ENCODE results near the gene LRRC8A.
"Not testable (repeated sequence)": the region's sequence is repeated elsewhere in the genome, so short reads cannot be mapped to it uniquely, and the experiment has no call there.

The LRRC8A gene

GRCh38 chr9:128881884-128882676 lies at the start of gene LRRC8A, which contains the start of gene KYAT1:
TSS of gene LRRC8A (plus strand) at chr9:128882133. CDS start at chr9:128907165, 25,032 bp downstream.
TSS of gene KYAT1 (minus strand) at chr9:128881950. CDS start at chr9:128845405, 36,545 bp downstream.
- peak; percentile 95 for DNase-seq

- no peak for DNase-seq
These were observed 48.2 kb upstream of the LRRC8A start for GRCh38 chr9:128833696-128834095.

GRCh38 chr9:128835246-128836210 lies 46.4 kb upstream of the LRRC8A start:
- no peak for DNase-seq

- no peak for DNase-seq
These were observed 45.3 kb upstream of the LRRC8A start for GRCh38 chr9:128836509-128837145.

- DNase-seq = no peak
These were observed 43.6 kb upstream of the LRRC8A start for GRCh38 chr9:128838338-128838737.

GRCh38 chr9:128840524-128840923 lies 41.4 kb upstream of the LRRC8A start:
- DNase-seq = no peak

- DNase-seq = no peak
These were observed 40.0 kb upstream of the LRRC8A start for GRCh38 chr9:128841694-128842492.

GRCh38 chr9:128843171-128843570 lies 38.8 kb upstream of the LRRC8A start:
- not testable (repeated sequence) for DNase-seq

GRCh38 chr9:128845186-128845931 lies 36.6 kb upstream of the LRRC8A start:
- no peak for DNase-seq

GRCh38 chr9:128846680-128847030 lies 35.3 kb upstream of the LRRC8A start:
- no peak for DNase-seq

GRCh38 chr9:128847803-128848202 lies 34.1 kb upstream of the LRRC8A start:
- DNase-seq = no peak

- DNase-seq = not testable (repeated sequence)
These were observed 30.9 kb upstream of the LRRC8A start for GRCh38 chr9:128851024-128851423.

- peak; percentile 33 for DNase-seq
These were observed 29.9 kb upstream of the LRRC8A start for GRCh38 chr9:128851779-128852600.

- not testable (repeated sequence) for DNase-seq
These were observed 29.3 kb upstream of the LRRC8A start for GRCh38 chr9:128852646-128853045.

- DNase-seq = not testable (repeated sequence)
These were observed 27.5 kb upstream of the LRRC8A start for GRCh38 chr9:128854454-128854853.

GRCh38 chr9:128858476-128858875 lies 23.5 kb upstream of the LRRC8A start:
- DNase-seq = not testable (repeated sequence)

GRCh38 chr9:128860937-128861336 lies 21.0 kb upstream of the LRRC8A start:
- DNase-seq = no peak

- no peak for DNase-seq
These were observed 20.4 kb upstream of the LRRC8A start for GRCh38 chr9:128861501-128861900.

GRCh38 chr9:128862401-128862851 lies 19.5 kb upstream of the LRRC8A start:
- DNase-seq = no peak

GRCh38 chr9:128863647-128864046 lies 18.3 kb upstream of the LRRC8A start:
- DNase-seq = no peak
